HG03571 (cell line): Measurements from ENCODE around the gene LSMEM2.
"Not testable (repeated sequence)": the region's sequence is repeated elsewhere in the genome, so short reads cannot be mapped to it uniquely, and the experiment has no call there.

Experiments
- ATAC-seq: cut with Tn5 transposase; IDR thresholded peaks from one replicate; pipeline ENCODE4 v1.9.1; 2021; ENCODE audit not compliant: unreplicated experiment

Gene LSMEM2

DNA sequence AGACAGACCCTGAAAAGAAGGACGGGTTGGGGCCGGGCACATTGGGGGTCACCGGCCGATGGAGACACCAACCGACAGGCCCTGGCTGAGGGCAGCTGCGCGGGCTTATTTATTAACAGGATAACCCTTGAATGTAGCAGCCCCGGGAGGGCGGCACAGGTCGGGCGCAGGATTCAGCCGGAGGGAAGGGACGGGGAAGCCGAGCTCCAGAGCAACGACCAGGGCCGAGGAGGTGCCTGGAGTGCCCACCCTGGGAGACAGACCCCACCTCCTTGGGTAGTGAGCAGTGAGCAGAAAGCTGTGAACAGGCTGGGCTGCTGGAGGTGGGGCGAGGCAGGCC is 2.2 kb upstream of the LSMEM2 start:
- no peak for ATAC-seq

GRCh38 chr3:50278123-50278879 is 586 bp upstream of the LSMEM2 start:
- no peak for ATAC-seq

- ATAC-seq: no peak
Measured at GRCh38 chr3:50279255-50280016, 549 bp downstream of the LSMEM2 start.

DNA sequence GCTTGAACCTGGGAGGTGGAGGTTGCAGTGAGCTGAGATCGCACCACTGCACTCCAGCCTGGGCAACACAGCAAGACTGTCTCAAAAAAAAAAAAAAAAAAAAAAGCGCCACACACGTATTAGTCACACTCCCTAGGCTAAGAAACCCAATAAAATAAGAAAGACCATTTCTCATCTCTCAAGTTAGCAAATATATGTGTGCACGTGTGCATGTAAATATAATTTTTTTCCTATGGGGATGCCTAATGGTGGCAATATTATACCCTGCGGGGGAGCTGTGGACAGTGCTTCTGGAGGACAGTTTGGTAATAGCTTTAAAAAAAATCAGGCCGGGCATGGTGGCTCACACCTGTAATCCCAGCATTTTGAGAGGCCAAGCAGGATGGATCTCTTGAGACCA is 5.2 kb downstream of the LSMEM2 start:
- ATAC-seq: not testable (repeated sequence)

DNA sequence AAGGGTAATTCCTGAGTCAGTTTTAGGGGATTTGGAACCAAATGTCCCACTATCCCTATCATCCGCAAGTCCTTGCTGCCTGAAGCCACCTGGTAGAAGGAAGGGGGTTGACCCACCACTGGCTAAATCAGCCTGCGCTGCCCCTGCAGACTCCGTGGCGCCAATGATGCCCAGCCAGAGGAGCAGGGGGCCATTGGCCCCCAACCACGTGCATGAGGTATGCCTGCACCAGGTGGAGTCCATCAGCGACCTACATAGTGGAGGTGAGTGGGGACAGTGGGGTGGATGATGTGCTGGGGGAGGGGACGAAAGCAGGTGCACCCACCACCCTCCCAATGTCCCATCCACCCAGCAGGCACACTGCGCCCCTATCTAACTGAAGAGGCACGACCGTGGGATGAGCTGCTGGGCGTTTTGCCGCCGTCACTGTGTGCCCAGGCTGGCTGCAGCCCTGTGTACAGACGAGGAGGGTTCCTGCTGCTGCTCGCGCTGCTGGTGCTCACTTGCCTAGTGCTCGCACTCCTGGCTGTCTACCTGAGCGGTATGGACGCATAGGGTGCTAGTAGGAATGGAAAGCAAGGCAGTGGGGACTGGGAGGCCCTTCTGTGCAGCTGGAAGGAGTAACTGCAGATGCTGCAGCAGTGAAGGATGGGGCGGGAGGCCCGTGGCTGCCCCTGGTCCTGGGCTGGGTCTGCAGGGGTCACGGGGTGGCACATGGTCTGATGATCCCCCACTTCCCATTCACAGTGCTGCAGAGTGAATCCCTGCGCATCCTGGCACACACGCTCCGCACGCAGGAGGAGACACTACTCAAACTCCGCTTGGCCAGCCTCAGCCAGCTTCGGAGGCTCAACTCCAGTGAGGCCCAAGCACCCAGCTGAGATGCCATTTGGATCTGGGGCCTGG is 7.7 kb downstream of the LSMEM2 start:
- no peak for ATAC-seq

GRCh38 chr3:50287262-50287661 is 8.4 kb downstream of the LSMEM2 start:
- ATAC-seq: no peak

DNA sequence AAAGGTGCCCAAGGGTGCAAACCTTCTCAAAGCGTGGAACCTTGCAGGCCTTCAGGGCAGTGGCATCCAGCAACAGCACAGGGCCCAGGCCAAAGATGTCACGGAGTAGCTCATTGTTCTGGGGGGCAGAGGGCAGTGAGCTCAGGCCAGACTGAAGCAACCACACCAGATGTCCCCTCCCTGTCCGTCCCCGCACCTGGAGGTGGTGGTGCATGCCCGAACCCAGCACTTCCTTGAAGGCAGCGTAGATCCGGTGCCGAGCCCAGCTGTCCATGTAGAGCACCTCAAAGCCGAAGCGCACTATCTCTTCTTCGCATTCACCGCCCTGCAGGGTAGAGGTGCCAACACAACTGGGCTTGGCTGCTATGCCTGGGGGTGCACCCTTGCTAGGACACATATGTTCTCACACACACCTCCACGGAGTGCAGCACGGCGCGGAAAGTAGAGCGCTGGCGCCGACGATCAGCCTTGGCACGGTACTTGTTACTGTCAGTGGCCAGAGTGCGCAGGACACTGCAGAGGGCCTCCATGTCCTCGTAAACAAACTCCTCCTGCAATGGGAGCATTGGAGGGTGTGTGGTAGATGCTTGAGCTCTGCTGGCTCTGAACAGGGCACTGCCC is 9.6 kb downstream of the LSMEM2 start:
- ATAC-seq: no peak

- no peak for ATAC-seq
Measured at GRCh38 chr3:50289130-50289529, 10.2 kb downstream of the LSMEM2 start.

- ATAC-seq: no peak
Measured at GRCh38 chr3:50290161-50290641, 11.3 kb downstream of the LSMEM2 start.

GRCh38 chr3:50292159-50293078 is 13.5 kb downstream of the LSMEM2 start, which contains the start of gene IFRD2:
IFRD2 (minus strand) TSS chr3:50292429; CDS start chr3:50292274, 155 bp downstream.
- peak; percentile 91 for ATAC-seq

DNA sequence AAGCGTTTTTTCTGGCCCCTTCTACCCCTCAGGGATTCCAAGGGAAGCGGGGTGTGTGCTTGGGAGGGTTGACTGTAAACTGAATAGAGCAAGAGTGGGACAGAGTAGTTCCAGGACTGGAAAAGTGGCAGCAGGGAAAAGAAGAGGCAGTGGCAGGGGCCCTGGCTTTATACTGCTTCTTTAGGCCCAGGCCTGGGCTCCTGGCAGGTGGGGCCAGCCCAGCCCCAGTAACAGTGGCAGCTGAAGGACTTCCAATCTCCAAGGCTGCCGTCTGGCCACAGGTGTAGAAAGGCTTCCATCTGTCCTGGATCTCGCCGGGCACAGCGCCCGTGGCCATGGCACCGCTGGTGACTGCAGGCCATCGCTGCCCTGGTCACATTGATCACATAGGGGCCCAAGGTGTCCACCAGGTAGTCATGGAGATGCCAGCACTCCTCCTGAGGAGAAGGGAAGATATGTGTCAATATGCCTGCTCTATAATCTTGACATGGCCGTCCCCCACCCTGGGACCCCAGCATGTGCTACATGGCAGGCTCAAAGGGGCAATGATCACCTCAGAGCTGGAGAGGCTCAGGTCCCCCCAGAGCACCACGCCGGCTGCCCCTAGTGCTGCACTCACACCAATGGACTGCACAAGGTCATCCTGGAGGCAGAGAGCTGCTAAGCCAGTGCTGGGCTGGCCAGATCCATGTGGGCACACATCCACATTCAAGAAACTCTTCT is 14.4 kb downstream of the LSMEM2 start:
- no peak for ATAC-seq

- no peak for ATAC-seq
Measured at GRCh38 chr3:50294089-50294488, 15.2 kb downstream of the LSMEM2 start.

GRCh38 chr3:50294492-50295403 is 15.9 kb downstream of the LSMEM2 start:
- no peak for ATAC-seq

GRCh38 chr3:50295553-50296431 is 16.9 kb downstream of the LSMEM2 start:
- ATAC-seq: no peak

DNA sequence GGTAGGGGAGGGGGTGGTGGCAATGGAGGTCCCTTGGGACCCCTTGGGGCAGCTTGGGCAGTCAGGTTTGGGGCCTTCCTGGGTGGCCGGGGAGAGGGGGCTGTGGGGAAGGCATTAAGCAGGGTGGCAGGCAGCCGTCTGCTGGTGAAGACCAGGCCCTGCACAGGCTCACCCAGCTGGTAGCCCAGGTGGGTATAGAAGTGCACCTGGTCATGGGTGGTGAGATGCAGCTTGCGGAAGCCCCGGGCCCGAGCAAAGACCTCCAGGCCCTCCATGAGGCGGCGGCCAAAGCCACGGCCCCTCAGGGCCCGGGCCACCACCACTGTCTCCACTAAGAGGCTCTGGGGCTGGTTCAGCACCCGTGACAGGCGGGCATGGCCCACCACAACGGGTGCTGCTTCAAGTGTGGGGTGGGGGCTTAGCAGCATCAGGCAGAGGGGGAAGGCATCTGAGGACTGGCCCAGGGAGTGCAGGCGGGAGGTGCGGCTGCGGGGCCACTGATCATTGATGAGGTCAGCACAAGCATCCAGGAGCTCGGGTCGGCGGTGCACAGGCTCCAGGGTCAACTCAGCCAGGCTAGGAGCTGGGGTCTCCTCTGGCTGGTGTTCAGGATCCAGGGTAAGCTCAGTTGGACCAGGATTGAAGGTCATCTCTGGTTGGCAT is 18.0 kb downstream of the LSMEM2 start:
- ATAC-seq: no peak

DNA sequence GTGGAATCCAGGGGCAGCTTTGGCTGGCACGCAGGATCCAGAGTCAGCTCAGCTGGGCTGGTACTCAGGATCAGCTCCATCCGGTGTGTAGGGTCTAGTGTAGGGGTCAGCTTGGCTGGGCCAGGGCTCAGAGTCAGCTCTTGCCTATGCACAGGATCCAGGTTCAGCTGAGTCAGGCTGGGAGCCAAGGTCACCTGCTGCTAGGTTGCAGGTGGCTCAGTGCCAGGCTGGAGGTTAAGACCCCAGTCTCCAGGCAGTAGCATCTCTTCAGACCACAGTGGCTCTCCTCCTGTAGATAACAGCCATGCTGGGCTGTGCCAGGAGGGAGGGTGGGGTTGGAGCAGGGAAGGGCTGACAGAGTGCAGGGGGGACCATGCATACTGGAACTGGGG is 18.5 kb downstream of the LSMEM2 start:
- no peak for ATAC-seq
